HG02884 (cell line): ENCODE data around the gene NOA1.
"Not testable (repeated sequence)": the region's sequence is repeated elsewhere in the genome, so short reads cannot be mapped to it uniquely, and the experiment has no call there.

Experiments used
- ATAC-seq: cut with Tn5 transposase; IDR thresholded peaks from one replicate; pipeline ENCODE4 v1.9.1; 2021; ENCODE audit warnings: mild to moderate bottlenecking, moderate library complexity; ENCODE audit not compliant: unreplicated experiment

Gene NOA1

GRCh38 chr4:56959100-56959499 is 18.3 kb downstream of the NOA1 start:
- ATAC-seq, result no peak

DNA sequence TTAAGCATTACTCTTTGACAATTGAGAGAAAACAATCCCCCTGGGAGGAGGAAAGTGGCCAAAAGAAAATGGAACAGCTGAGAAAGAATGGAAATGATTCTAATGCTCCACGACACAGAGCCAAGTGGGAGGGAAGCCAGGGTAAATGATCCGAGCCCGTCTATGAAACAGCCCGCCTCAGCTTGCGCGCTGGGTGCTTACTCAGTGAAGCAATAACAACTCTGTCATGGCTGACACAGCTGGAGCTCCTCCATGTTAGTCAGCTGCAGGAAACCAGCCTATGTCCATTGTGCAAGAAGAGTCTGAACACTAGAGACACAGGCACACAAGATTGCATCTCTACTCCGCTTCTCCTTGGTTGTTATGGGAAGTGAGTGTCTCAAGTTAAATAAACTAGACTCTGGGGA is 19.3 kb downstream of the NOA1 start:
- no peak for ATAC-seq

GRCh38 chr4:56953680-56954520 is 23.5 kb downstream of the NOA1 start:
- no peak for ATAC-seq

DNA sequence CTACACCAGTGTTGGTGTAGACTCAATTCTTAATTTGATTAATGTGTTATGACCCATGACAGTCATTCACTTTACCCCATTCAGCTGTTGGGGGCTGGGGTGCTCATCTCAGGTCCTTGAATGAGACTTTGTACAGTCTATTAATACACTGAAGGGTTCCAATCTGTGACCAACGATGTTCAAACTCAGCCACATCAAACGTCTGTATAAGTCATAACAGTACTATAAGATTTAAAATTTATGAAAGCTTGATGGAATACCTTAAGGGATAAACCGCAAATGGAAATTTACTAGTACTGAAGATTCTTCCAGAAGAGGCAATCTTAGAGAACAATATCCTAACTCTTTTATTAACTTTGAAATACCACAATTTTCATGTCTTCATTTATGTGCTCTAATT is 36.0 kb downstream of the NOA1 start:
- ATAC-seq, result no peak

- no peak for ATAC-seq
These were observed 36.4 kb downstream of the NOA1 start for GRCh38 chr4:56940971-56941370.

GRCh38 chr4:56940403-56940802 is 37.0 kb downstream of the NOA1 start:
- no peak for ATAC-seq

- ATAC-seq, result not testable (repeated sequence)
These were observed 37.6 kb downstream of the NOA1 start for GRCh38 chr4:56939826-56940225.

GRCh38 chr4:56937262-56937661 is 40.1 kb downstream of the NOA1 start:
- no peak for ATAC-seq

GRCh38 chr4:56931924-56932323 is 45.5 kb downstream of the NOA1 start:
- ATAC-seq, result no peak

GRCh38 chr4:56930638-56931037 is 46.8 kb downstream of the NOA1 start:
- no peak for ATAC-seq

GRCh38 chr4:56927196-56927595 is 50.2 kb downstream of the NOA1 start:
- ATAC-seq, result no peak

GRCh38 chr4:56914977-56915376 is 62.4 kb downstream of the NOA1 start:
- ATAC-seq, result not testable (repeated sequence)

DNA sequence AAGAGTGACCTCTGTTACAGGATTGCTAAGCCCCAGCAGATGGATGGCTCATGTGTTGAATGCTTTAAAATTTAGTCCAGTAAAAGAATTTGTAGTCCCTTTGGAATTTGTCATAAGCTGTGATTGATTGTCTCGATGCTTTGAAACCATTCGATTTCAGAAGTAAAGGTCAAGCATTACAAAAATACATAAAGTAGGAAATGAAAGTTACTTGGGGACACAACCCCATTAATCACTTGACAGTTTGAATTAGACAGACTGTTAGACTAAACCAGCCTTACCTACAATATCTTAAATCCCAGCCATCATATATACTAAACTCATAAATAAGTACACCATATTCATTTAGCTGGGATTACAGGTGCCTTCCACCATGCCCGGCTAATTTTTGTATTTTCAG is 63.1 kb downstream of the NOA1 start:
- no peak for ATAC-seq
